ENCODE results near the gene NAIP.
"Not testable (repeated sequence)": the region's sequence is repeated elsewhere in the genome, so short reads cannot be mapped to it uniquely, and the experiment has no call there.

The NAIP gene

DNA sequence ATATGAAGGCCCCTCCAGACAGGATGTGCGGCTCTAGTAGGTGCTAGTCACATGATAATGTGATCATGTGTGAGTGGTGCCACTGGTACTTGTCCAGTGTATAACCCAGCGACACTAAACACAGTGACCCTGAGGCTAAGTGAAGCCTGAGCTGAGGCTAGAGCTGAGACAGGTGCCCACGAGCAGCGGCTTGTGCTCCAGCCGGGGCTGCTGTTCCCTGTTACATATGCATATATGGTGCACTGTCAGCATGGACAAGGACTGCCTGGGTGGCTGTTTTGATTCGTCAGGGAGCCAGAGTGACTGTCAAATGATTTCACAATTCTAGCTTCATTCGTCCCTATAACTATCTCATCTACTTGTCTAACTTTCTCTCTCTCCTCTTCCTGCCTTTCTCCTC lies 18.2 kb downstream of the NAIP start:
- H3K36me3 ChIP-seq (ENCODE audit: control insufficient read depth in 1 of 2, insufficient read depth in 2 of 2, low read depth in 1 of 2, low read length in 2 of 2); H3K4ac ChIP-seq (ENCODE audit: low read depth in 1 of 2, low read length in 2 of 2); H3K9ac ChIP-seq (ENCODE audit: low read length); H2AFZ ChIP-seq (ENCODE audit: low read depth, low read length); H2BK15ac ChIP-seq (ENCODE audit: low read depth, poor library complexity, severe bottlenecking); H3K4me1 ChIP-seq (ENCODE audit: control insufficient read depth, insufficient read depth, low read depth, low read length); H3K18ac ChIP-seq (ENCODE audit: low read depth in 1 of 2, low read length in 2 of 2); H3K4me3 ChIP-seq (ENCODE audit: insufficient read depth in 1 of 2, low read depth in 1 of 2, low read length in 2 of 2); H4K91ac ChIP-seq (ENCODE audit: low read length); H2BK12ac ChIP-seq (ENCODE audit: low read length in 2 of 2); H3K27ac ChIP-seq (ENCODE audit: low read length, poor library complexity, severe bottlenecking); H3K14ac ChIP-seq (ENCODE audit: low read length in 2 of 2); H3K23ac ChIP-seq (ENCODE audit: low read length in 2 of 2); H2AK5ac ChIP-seq (ENCODE audit: low read length, severe bottlenecking); H3K4me2 ChIP-seq (ENCODE audit: low read length, poor library complexity, severe bottlenecking); H4K8ac ChIP-seq (ENCODE audit: low read length); H3K27me3 ChIP-seq (ENCODE audit: control insufficient read depth in 1 of 2, insufficient read depth in 1 of 2, low read length in 2 of 2); H3K9me3 ChIP-seq (ENCODE audit: control insufficient read depth, low read length); H3K79me1 ChIP-seq (replicated peaks; ENCODE audit: low read length, poor library complexity, severe bottlenecking); DNase-seq; H2BK5ac ChIP-seq (ENCODE audit: low read depth, low read length, poor library complexity, severe bottlenecking); H2BK120ac ChIP-seq (ENCODE audit: low read depth, low read length): not testable (repeated sequence)
- no CpG with 5 or more reads among the region's 7 CpGs for WGBS

DNA sequence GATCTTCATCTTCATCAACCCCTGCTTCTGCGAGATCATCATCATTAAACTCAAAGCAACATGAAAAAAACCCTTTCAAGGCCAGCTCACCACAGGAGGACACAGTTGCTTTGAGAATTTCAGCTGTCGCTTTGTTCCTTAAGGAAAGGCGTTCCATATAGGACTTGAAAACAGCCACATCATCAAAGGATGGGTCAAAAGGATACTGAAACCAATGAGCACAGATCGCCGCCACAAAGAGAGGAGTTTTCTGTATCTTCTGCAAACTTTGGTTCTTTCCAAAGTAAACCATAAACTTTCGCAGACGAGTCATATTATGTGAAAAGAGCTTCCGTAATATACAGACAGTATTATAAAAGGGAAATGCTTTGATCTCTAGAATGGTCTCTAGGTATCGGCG lies 40.3 kb downstream of the NAIP start:
- DNase-seq; H2BK12ac ChIP-seq (ENCODE audit: low read length in 2 of 2); H2AK5ac ChIP-seq (ENCODE audit: low read length, severe bottlenecking); H3K9ac ChIP-seq (ENCODE audit: low read length); H4K8ac ChIP-seq (ENCODE audit: low read length); H2BK120ac ChIP-seq (ENCODE audit: low read depth, low read length); H2BK15ac ChIP-seq (ENCODE audit: low read depth, poor library complexity, severe bottlenecking); H3K18ac ChIP-seq (ENCODE audit: low read depth in 1 of 2, low read length in 2 of 2); H3K4me1 ChIP-seq (ENCODE audit: control insufficient read depth, insufficient read depth, low read depth, low read length); H3K14ac ChIP-seq (ENCODE audit: low read length in 2 of 2); H3K9me3 ChIP-seq (ENCODE audit: control insufficient read depth, low read length); H2BK5ac ChIP-seq (ENCODE audit: low read depth, low read length, poor library complexity, severe bottlenecking); H2AFZ ChIP-seq (ENCODE audit: low read depth, low read length); H3K4me2 ChIP-seq (ENCODE audit: low read length, poor library complexity, severe bottlenecking); H3K79me1 ChIP-seq (replicated peaks; ENCODE audit: low read length, poor library complexity, severe bottlenecking); H3K4me3 ChIP-seq (ENCODE audit: insufficient read depth in 1 of 2, low read depth in 1 of 2, low read length in 2 of 2); H3K23ac ChIP-seq (ENCODE audit: low read length in 2 of 2); H3K27me3 ChIP-seq (ENCODE audit: control insufficient read depth in 1 of 2, insufficient read depth in 1 of 2, low read length in 2 of 2); H4K91ac ChIP-seq (ENCODE audit: low read length); H3K36me3 ChIP-seq (ENCODE audit: control insufficient read depth in 1 of 2, insufficient read depth in 2 of 2, low read depth in 1 of 2, low read length in 2 of 2); H3K4ac ChIP-seq (ENCODE audit: low read depth in 1 of 2, low read length in 2 of 2); H3K27ac ChIP-seq (ENCODE audit: low read length, poor library complexity, severe bottlenecking): not testable (repeated sequence)
- no CpG with 5 or more reads among the region's 10 CpGs for WGBS

DNA sequence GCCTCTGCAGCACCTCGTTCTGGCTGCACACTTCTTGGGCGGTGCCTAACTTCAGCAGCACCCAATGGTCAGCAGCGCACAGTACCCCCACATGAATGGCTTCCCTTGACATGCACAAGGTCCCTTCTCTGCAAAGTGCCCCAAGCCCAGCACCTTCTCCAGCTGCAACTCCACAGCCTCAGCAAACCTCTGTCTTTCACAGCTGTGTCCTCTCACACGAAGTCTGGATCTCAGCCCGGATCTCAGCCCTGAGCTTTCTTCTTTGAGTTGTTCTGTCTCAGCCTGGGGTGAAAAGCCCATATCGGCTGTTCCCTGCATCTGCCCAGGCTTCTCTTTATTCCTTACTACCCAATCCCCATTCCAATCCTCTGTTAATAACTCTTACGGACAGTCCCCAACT lies 57.9 kb downstream of the NAIP start:
- H3K4me3 ChIP-seq (ENCODE audit: insufficient read depth in 1 of 2, low read depth in 1 of 2, low read length in 2 of 2); H3K4me1 ChIP-seq (ENCODE audit: control insufficient read depth, insufficient read depth, low read depth, low read length); H3K14ac ChIP-seq (ENCODE audit: low read length in 2 of 2); H2BK5ac ChIP-seq (ENCODE audit: low read depth, low read length, poor library complexity, severe bottlenecking); H4K8ac ChIP-seq (ENCODE audit: low read length); H3K23ac ChIP-seq (ENCODE audit: low read length in 2 of 2); H3K18ac ChIP-seq (ENCODE audit: low read depth in 1 of 2, low read length in 2 of 2); H3K79me1 ChIP-seq (replicated peaks; ENCODE audit: low read length, poor library complexity, severe bottlenecking); H3K4me2 ChIP-seq (ENCODE audit: low read length, poor library complexity, severe bottlenecking); DNase-seq; H3K9me3 ChIP-seq (ENCODE audit: control insufficient read depth, low read length); H4K91ac ChIP-seq (ENCODE audit: low read length); H3K27me3 ChIP-seq (ENCODE audit: control insufficient read depth in 1 of 2, insufficient read depth in 1 of 2, low read length in 2 of 2); H2BK120ac ChIP-seq (ENCODE audit: low read depth, low read length); H3K27ac ChIP-seq (ENCODE audit: low read length, poor library complexity, severe bottlenecking); H2AFZ ChIP-seq (ENCODE audit: low read depth, low read length); H2BK12ac ChIP-seq (ENCODE audit: low read length in 2 of 2); H2BK15ac ChIP-seq (ENCODE audit: low read depth, poor library complexity, severe bottlenecking); H3K4ac ChIP-seq (ENCODE audit: low read depth in 1 of 2, low read length in 2 of 2); H2AK5ac ChIP-seq (ENCODE audit: low read length, severe bottlenecking); H3K36me3 ChIP-seq (ENCODE audit: control insufficient read depth in 1 of 2, insufficient read depth in 2 of 2, low read depth in 1 of 2, low read length in 2 of 2); H3K9ac ChIP-seq (ENCODE audit: low read length): not testable (repeated sequence)
- WGBS: no CpG with 5 or more reads among the region's 7 CpGs

DNA sequence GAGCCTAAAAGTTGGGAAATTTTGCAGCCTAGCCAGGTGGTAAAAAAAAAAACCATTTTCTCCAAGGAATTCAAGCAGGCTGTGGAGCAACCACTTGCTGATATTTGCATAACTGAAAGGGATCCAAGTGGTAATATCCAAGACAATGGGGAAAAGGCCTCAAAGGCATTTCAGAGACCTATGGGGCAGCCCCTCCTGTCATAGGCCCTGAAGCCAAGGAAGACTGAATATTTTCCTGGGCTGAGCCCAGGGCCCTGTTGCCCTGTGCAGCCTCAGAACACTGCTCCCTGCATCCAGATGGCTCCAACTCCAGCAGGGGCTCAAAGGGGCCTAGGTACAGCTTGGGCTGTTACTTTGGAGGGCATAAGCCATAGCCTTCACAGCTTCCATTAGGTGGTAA lies 60.6 kb downstream of the NAIP start:
- not testable (repeated sequence) for H3K9me3 ChIP-seq (ENCODE audit: control insufficient read depth, low read length); H3K36me3 ChIP-seq (ENCODE audit: control insufficient read depth in 1 of 2, insufficient read depth in 2 of 2, low read depth in 1 of 2, low read length in 2 of 2); H3K4ac ChIP-seq (ENCODE audit: low read depth in 1 of 2, low read length in 2 of 2); DNase-seq; H3K27ac ChIP-seq (ENCODE audit: low read length, poor library complexity, severe bottlenecking); H4K91ac ChIP-seq (ENCODE audit: low read length); H2AK5ac ChIP-seq (ENCODE audit: low read length, severe bottlenecking); H2BK12ac ChIP-seq (ENCODE audit: low read length in 2 of 2); H3K18ac ChIP-seq (ENCODE audit: low read depth in 1 of 2, low read length in 2 of 2); H2BK120ac ChIP-seq (ENCODE audit: low read depth, low read length); H3K27me3 ChIP-seq (ENCODE audit: control insufficient read depth in 1 of 2, insufficient read depth in 1 of 2, low read length in 2 of 2); H2BK5ac ChIP-seq (ENCODE audit: low read depth, low read length, poor library complexity, severe bottlenecking); H3K14ac ChIP-seq (ENCODE audit: low read length in 2 of 2); H2AFZ ChIP-seq (ENCODE audit: low read depth, low read length); H3K9ac ChIP-seq (ENCODE audit: low read length); H2BK15ac ChIP-seq (ENCODE audit: low read depth, poor library complexity, severe bottlenecking); H3K4me2 ChIP-seq (ENCODE audit: low read length, poor library complexity, severe bottlenecking); H3K4me1 ChIP-seq (ENCODE audit: control insufficient read depth, insufficient read depth, low read depth, low read length); H4K8ac ChIP-seq (ENCODE audit: low read length); H3K79me1 ChIP-seq (replicated peaks; ENCODE audit: low read length, poor library complexity, severe bottlenecking); H3K23ac ChIP-seq (ENCODE audit: low read length in 2 of 2); H3K4me3 ChIP-seq (ENCODE audit: insufficient read depth in 1 of 2, low read depth in 1 of 2, low read length in 2 of 2)

Measured in mesenchymal stem cell (in vitro differentiated cells and primary cell).